H9 (cell line): Measurements from ENCODE around the gene CD5L. TPM values are rescaled to one million over a fixed set of nuclear protein-coding genes. Genes with fewer than 3 reads are reported as not detected.

Experiments
- DNase-seq: peaks from one replicate; pipeline ENCODE4 v3.0.0-alpha.2; 2017
- H2AFZ ChIP-seq: one replicate; pipeline ENCODE4 v1.6.1; 2013; ENCODE audit warnings: mild to moderate bottlenecking, low read length, control low read depth, moderate library complexity
- H2AK5ac ChIP-seq: 2 replicates; pipeline ENCODE4 v1.6.1; 2013; ENCODE audit warnings: low read length, control low read depth, mixed read lengths; ENCODE audit not compliant: insufficient read length
- H2BK120ac ChIP-seq: one replicate; pipeline ENCODE4 v1.6.1; 2013; ENCODE audit warnings: low read depth, mild to moderate bottlenecking, low read length, control low read depth, inconsistent platforms; ENCODE audit not compliant: poor library complexity, severe bottlenecking
- H2BK12ac ChIP-seq: 2 replicates; pipeline ENCODE4 v1.6.1; 2013; ENCODE audit warnings: low read length, control low read depth, mixed read lengths, low read depth; ENCODE audit not compliant: insufficient read length
- H2BK15ac ChIP-seq: 2 replicates; pipeline ENCODE4 v1.6.1; 2013; ENCODE audit warnings: low read depth, low read length, control low read depth
- H2BK20ac ChIP-seq: one replicate; pipeline ENCODE4 v1.6.1; 2013; ENCODE audit warnings: low read depth, mild to moderate bottlenecking, low read length, control low read depth, inconsistent platforms; ENCODE audit not compliant: poor library complexity, severe bottlenecking
- H2BK5ac ChIP-seq: 2 replicates; pipeline ENCODE4 v1.6.1; 2013; ENCODE audit warnings: low read length, control low read depth, mixed read lengths; ENCODE audit not compliant: insufficient read length
- H3K14ac ChIP-seq: 2 replicates; pipeline ENCODE4 v1.6.1; 2013; ENCODE audit warnings: low read length, control low read depth; ENCODE audit not compliant: insufficient read depth
- H3K18ac ChIP-seq: 2 replicates; pipeline ENCODE4 v1.6.1; 2013; ENCODE audit warnings: low read depth, mild to moderate bottlenecking, mixed read lengths, low read length, control low read depth; ENCODE audit not compliant: insufficient read length
- H3K23ac ChIP-seq: 2 replicates; pipeline ENCODE4 v1.6.1; 2013; ENCODE audit warnings: low read length, control low read depth, mixed read lengths, low read depth; ENCODE audit not compliant: insufficient read length
- H3K23me2 ChIP-seq: 2 replicates; pipeline ENCODE4 v1.6.1; 2013; ENCODE audit warnings: low read depth, mild to moderate bottlenecking, mixed read lengths, low read length, control low read depth; ENCODE audit not compliant: insufficient read length, poor library complexity, severe bottlenecking
- H3K27ac ChIP-seq: 2 replicates; pipeline ENCODE4 v1.5.1; 2013; ENCODE audit warnings: low read length, control low read depth, mixed read lengths, low read depth; ENCODE audit not compliant: insufficient read length
- H3K27me3 ChIP-seq: 2 replicates; pipeline ENCODE4 v1.6.1; 2013; ENCODE audit warnings: low read length, control low read depth, inconsistent platforms; ENCODE audit not compliant: insufficient read depth
- H3K4ac ChIP-seq: 2 replicates; pipeline ENCODE4 v1.6.1; 2013; ENCODE audit warnings: low read depth, mild to moderate bottlenecking, control low read depth, inconsistent platforms, low read length, moderate library complexity
- H3K4me1 ChIP-seq: 2 replicates; pipeline ENCODE4 v1.6.1; 2013; ENCODE audit warnings: low read length, control low read depth, inconsistent platforms; ENCODE audit not compliant: insufficient read depth
- H3K4me2 ChIP-seq: 2 replicates; pipeline ENCODE4 v1.6.1; 2013; ENCODE audit warnings: low read length, control low read depth, mixed read lengths; ENCODE audit not compliant: insufficient read length, insufficient read depth
- H3K56ac ChIP-seq: 2 replicates; pipeline ENCODE4 v1.6.1; 2013; ENCODE audit warnings: low read depth, mild to moderate bottlenecking, mixed read lengths, low read length, control low read depth; ENCODE audit not compliant: insufficient read length
- H3K79me1 ChIP-seq: 2 replicates; pipeline ENCODE4 v1.6.1; 2013; ENCODE audit warnings: low read depth, mild to moderate bottlenecking, moderate library complexity, low read length, control low read depth, inconsistent platforms; ENCODE audit not compliant: insufficient read depth, poor library complexity, severe bottlenecking
- H3K79me2 ChIP-seq: 2 replicates; pipeline ENCODE4 v1.6.1; 2013; ENCODE audit warnings: low read length, control low read depth, inconsistent platforms; ENCODE audit not compliant: insufficient read depth
- H3K9ac ChIP-seq: 2 replicates; pipeline ENCODE4 v1.6.1; 2013; ENCODE audit warnings: low read length, control low read depth, mixed read lengths; ENCODE audit not compliant: insufficient read length; ENCODE audit errors: extremely low read depth
- H3K9me3 ChIP-seq: one replicate; pipeline ENCODE4 v1.6.1; 2013; ENCODE audit warnings: low read depth, low read length, inconsistent platforms; ENCODE audit not compliant: control insufficient read depth
- H3T11ph ChIP-seq: one replicate; pipeline ENCODE4 v1.6.1; 2013; ENCODE audit warnings: mild to moderate bottlenecking, low read length, control low read depth, inconsistent platforms
- H4K20me1 ChIP-seq: one replicate; pipeline ENCODE4 v1.6.1; 2013; ENCODE audit not compliant: control insufficient read depth, insufficient read length, insufficient read depth
- H4K5ac ChIP-seq: 2 replicates; pipeline ENCODE4 v1.6.1; 2013; ENCODE audit warnings: low read depth, mild to moderate bottlenecking, mixed read lengths, low read length, control low read depth; ENCODE audit not compliant: insufficient read length
- H4K8ac ChIP-seq: replicated peaks from 2 replicates; pipeline ENCODE4 v1.6.1; 2013; ENCODE audit warnings: low read length, control low read depth, mixed read lengths, low read depth; ENCODE audit not compliant: insufficient read length
- H4K91ac ChIP-seq: 2 replicates; pipeline ENCODE4 v1.6.1; 2013; ENCODE audit warnings: low read depth, mild to moderate bottlenecking, moderate library complexity, mixed read lengths, low read length, control low read depth; ENCODE audit not compliant: insufficient read length
- H3K27ac Mint-ChIP-seq, 3 experiments: 2 replicates in 2 of 3; 3 replicates in 1 of 3; pipeline ENCODE4 v1.8.0; 2020 to 2021; ENCODE audit warnings: mixed read lengths in 3 of 3, mild to moderate bottlenecking in 1 of 3, moderate library complexity in 1 of 3
- H3K27me3 Mint-ChIP-seq: 2 replicates; pipeline ENCODE4 v1.8.0; 2021; ENCODE audit warnings: low read depth, mild to moderate bottlenecking, moderate library complexity, mixed read lengths
- H3K36me3 Mint-ChIP-seq, 3 experiments: 2 replicates in 2 of 3; 3 replicates in 1 of 3; pipeline ENCODE4 v1.8.0; 2020 to 2021; ENCODE audit warnings: low read depth in 3 of 3, mixed read lengths in 3 of 3; ENCODE audit not compliant: insufficient read depth in 1 of 3
- H3K4me1 Mint-ChIP-seq, 2 experiments: 2 replicates each; pipeline ENCODE4 v1.8.0; 2020; ENCODE audit warnings: mixed read lengths in 2 of 2
- H3K4me3 Mint-ChIP-seq, 2 experiments: 2 replicates in 1 of 2; 3 replicates in 1 of 2; pipeline ENCODE4 v1.8.0; 2020 to 2021; ENCODE audit warnings: mild to moderate bottlenecking in 2 of 2, mixed read lengths in 2 of 2, moderate library complexity in 1 of 2
- H3K9me3 Mint-ChIP-seq, 2 experiments: 2 replicates in 1 of 2; 3 replicates in 1 of 2; pipeline ENCODE4 v1.8.0; 2020; ENCODE audit warnings: mild to moderate bottlenecking in 2 of 2, mixed read lengths in 2 of 2, moderate library complexity in 1 of 2
- CTCF ChIP-seq: fragments of 200-600 bp; sonication (generic); conservative IDR thresholded peaks from 3 replicates; pipeline ENCODE4 v1.8.0; 2021; ENCODE audit warnings: antibody characterized with exemption, mild to moderate bottlenecking
- WGBS: extraction: QIAGEN DNeasy Blood & Tissue Kit; methylation state at CpG from one replicate; pipeline ENCODE4 v1.1.7; 2013; ENCODE audit warnings: missing lambda C conversion rate, low lambda C conversion rate, mixed read lengths; ENCODE audit not compliant: insufficient read length; ENCODE audit errors: extremely low coverage; 5-methylcytosine and 5-hydroxymethylcytosine counted together
- total RNA-seq: library from RNA; stranded (reverse); gene quantifications from 2 replicates; pipeline ENCODE4 v1.2.1, GENCODE V29; 2021

Gene CD5L
- total RNA-seq, 1 experiment from 2014 or later: not detected

DNA sequence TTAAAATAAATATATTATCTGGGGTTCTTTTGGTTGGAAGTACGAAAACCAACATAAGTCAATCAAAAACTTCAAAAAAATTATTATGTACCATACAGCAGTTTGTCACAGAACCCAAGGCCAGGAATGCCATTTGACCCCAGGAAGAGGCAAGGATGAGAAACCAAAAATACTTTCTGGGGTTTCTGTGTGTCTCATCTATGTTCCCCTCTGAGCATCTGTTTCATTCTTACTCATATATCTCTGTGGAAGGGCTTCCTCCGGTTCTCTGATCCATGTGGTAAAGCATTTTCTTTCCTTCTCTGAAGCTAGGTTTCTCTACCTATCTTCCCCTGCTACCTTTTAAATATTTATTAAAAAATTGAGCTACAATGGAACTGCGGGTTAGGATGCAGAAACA lies 11.9 kb downstream of the CD5L start:
- H3K27me3 ChIP-seq: no peaks in the 10 kb centered on the region
- H4K5ac ChIP-seq: no peak overlapping the region
- H2BK15ac ChIP-seq: no peak overlapping the region
- H4K20me1 ChIP-seq: no peaks in the 10 kb centered on the region
- H4K91ac ChIP-seq: no peak overlapping the region
- H3K56ac ChIP-seq: no peak overlapping the region
- H2BK20ac ChIP-seq: no peak overlapping the region
- no peaks in the 10 kb centered on the region for H3K79me2 ChIP-seq
- H3K4me1 ChIP-seq: no peaks in the 10 kb centered on the region
- no peak for DNase-seq
- no peaks in the 10 kb centered on the region for H3K79me1 ChIP-seq
- H2AFZ ChIP-seq: no peak overlapping the region
- Mint-ChIP-seq H3K9me3 (no peaks in the 10 kb centered on the region), H3K27me3 (peaks cover 2% of the 10 kb centered on the region), H3K27ac (no peak overlapping the region), H3K36me3 (no peaks in the 10 kb centered on the region), H3K4me1 (no peaks in the 10 kb centered on the region), H3K4me3 (no peak overlapping the region)
- H3K9ac ChIP-seq: no peak overlapping the region
- H3K14ac ChIP-seq: no peak overlapping the region
- no peak overlapping the region for H3K4ac ChIP-seq
- no peak overlapping the region for H4K8ac ChIP-seq
- TF ChIP-seq CTCF: no peak
- no peak overlapping the region for H3K4me2 ChIP-seq
- no peak overlapping the region for H2AK5ac ChIP-seq
- no peak overlapping the region for H3K23ac ChIP-seq
- WGBS: no CpG with 5 or more reads among the region's 3 CpGs
- H3T11ph ChIP-seq: no peak overlapping the region
- no peak overlapping the region for H2BK120ac ChIP-seq
- H3K18ac ChIP-seq: no peak overlapping the region
- H2BK5ac ChIP-seq: no peak overlapping the region
- H3K27ac ChIP-seq: no peak overlapping the region
- H3K23me2 ChIP-seq: no peaks in the 10 kb centered on the region
- no peak overlapping the region for H2BK12ac ChIP-seq
- H3K9me3 ChIP-seq: no peaks in the 10 kb centered on the region
